Right lung (tissue), 10 donors: Measurements from ENCODE around the gene ZNF581. TPM values are rescaled to one million over a fixed set of nuclear protein-coding genes. Genes with fewer than 3 reads are reported as not detected.

Experiments
- DNase-seq, 2 donors: peaks; one replicate each; pipeline ENCODE4 v3.0.0-alpha.2; 2013
- long read RNA-seq, 8 donors: transcript quantifications; one replicate each; lab custom pipeline, GENCODE V29; 2026
- polyA plus RNA-seq, 5 donors: library from polyadenylated mRNA; unstranded; fragments of 120-200 nt; gene quantifications; one replicate each; pipeline versions ENCODE4 v1.2.1 to v1.2.3, GENCODE V29; 2013; ENCODE audit warnings: inconsistent platforms in 1 of 5, low replicate concordance in 1 of 5; ENCODE audit not compliant: insufficient read length in 5 of 5, insufficient read depth in 1 of 5

ZNF581 gene
- polyA plus RNA-seq, result 10 to 100 TPM; 23.0 to 36.0 (median 29.5) TPM
- long read RNA-seq, donor 1, transcript ZNF581-201 (2 exons, 1,298 nt), result major isoform, 22 of 22 reads
- long read RNA-seq, donor 1, partial matches to known transcripts, result 0 of 22 reads
- long read RNA-seq, donor 1, other reads (novel, unspliced or antisense), result 0 of 22 reads
- long read RNA-seq, donor 2, transcript ZNF581-201 (2 exons, 1,298 nt), result major isoform, 16 of 16 reads
- long read RNA-seq, donor 2, partial matches to known transcripts, result 0 of 16 reads
- long read RNA-seq, donor 2, other reads (novel, unspliced or antisense), result 0 of 16 reads
- long read RNA-seq, donor 3, transcript ZNF581-201 (2 exons, 1,298 nt), result major isoform, 14 of 32 reads
- long read RNA-seq, donor 3, partial matches to known transcripts, result 18 of 32 reads
- long read RNA-seq, donor 3, other reads (novel, unspliced or antisense), result 0 of 32 reads
- long read RNA-seq, donor 4, transcript ZNF581-201 (2 exons, 1,298 nt), result major isoform, 15 of 15 reads
- long read RNA-seq, donor 4, partial matches to known transcripts, result 0 of 15 reads
- long read RNA-seq, donor 4, other reads (novel, unspliced or antisense), result 0 of 15 reads
- long read RNA-seq, donor 5, transcript ZNF581-201 (2 exons, 1,298 nt), result major isoform, 25 of 28 reads
- long read RNA-seq, donor 5, partial matches to known transcripts, result 0 of 28 reads
- long read RNA-seq, donor 5, other reads (novel, unspliced or antisense), result 0 of 28 reads
- long read RNA-seq, donor 6, transcript ZNF581-201 (2 exons, 1,298 nt), result major isoform, 22 of 31 reads
- long read RNA-seq, donor 6, partial matches to known transcripts, result 9 of 31 reads
- long read RNA-seq, donor 6, other reads (novel, unspliced or antisense), result 0 of 31 reads
- long read RNA-seq, donor 7, partial matches to known transcripts, result 0 of 5 reads
- long read RNA-seq, donor 7, other reads (novel, unspliced or antisense), result 0 of 5 reads
- long read RNA-seq, donor 8, transcript ZNF581-201 (2 exons, 1,298 nt), result major isoform, 7 of 7 reads
- long read RNA-seq, donor 8, partial matches to known transcripts, result 0 of 7 reads
- long read RNA-seq, donor 8, other reads (novel, unspliced or antisense), result 0 of 7 reads

- peak; percentile 48 to 63 for DNase-seq
These were observed at the start of gene ZNF581 for GRCh38 chr19:55643003-55643886. Gene ZNF581, plus strand, starts transcription at chr19:55643649. Its CDS starts 923 bp downstream, at chr19:55644572.

- DNase-seq, result no peak
These were observed 48.4 kb upstream of the ZNF581 start for GRCh38 chr19:55594996-55595545.

GRCh38 chr19:55596304-55596703 is 47.1 kb upstream of the ZNF581 start:
- no peak for DNase-seq

GRCh38 chr19:55597501-55597921 is 45.9 kb upstream of the ZNF581 start:
- no peak for DNase-seq

GRCh38 chr19:55598034-55598433 is 45.4 kb upstream of the ZNF581 start:
- no peak for DNase-seq

GRCh38 chr19:55598719-55599467 is 44.6 kb upstream of the ZNF581 start:
- peak; percentile 86 to 87 for DNase-seq

GRCh38 chr19:55599468-55599841 is 44.0 kb upstream of the ZNF581 start, which contains the start of gene FIZ1:
Gene FIZ1, minus strand, starts transcription at chr19:55599517. Its CDS starts 1,652 bp downstream, at chr19:55597865.
- peak; percentile 99 for DNase-seq

- DNase-seq, result peak; percentile 97 to 99
These were observed 43.4 kb upstream of the ZNF581 start, which contains the start of gene ZNF524 for GRCh38 chr19:55599842-55600661. Gene ZNF524, plus strand, starts transcription at chr19:55600288. Its CDS starts 1,825 bp downstream, at chr19:55602113.

GRCh38 chr19:55600662-55601028 is 42.8 kb upstream of the ZNF581 start:
- DNase-seq, result no peak

- DNase-seq, result no peak
These were observed 42.4 kb upstream of the ZNF581 start for GRCh38 chr19:55601084-55601483.

GRCh38 chr19:55602104-55603001 is 41.1 kb upstream of the ZNF581 start:
- no peak for DNase-seq

- DNase-seq, result no peak
These were observed 40.3 kb upstream of the ZNF581 start for GRCh38 chr19:55603115-55603514.

GRCh38 chr19:55603581-55604292 is 39.7 kb upstream of the ZNF581 start:
- no peak for DNase-seq

- DNase-seq, result peak; percentile 95 to 97
These were observed 38.2 kb upstream of the ZNF581 start for GRCh38 chr19:55605207-55605636.

GRCh38 chr19:55605637-55606470 is 37.6 kb upstream of the ZNF581 start, which contains the start of gene ZNF865:
Gene ZNF865, plus strand, starts transcription at chr19:55605647. Its CDS starts 7,972 bp downstream, at chr19:55613619.
- DNase-seq, result peak; percentile 62 to 68

- no peak for DNase-seq
These were observed 37.0 kb upstream of the ZNF581 start for GRCh38 chr19:55606471-55606787.
